Neural cell (in vitro differentiated cells): Measurements from ENCODE around the gene YLPM1. TPM values are rescaled to one million over a fixed set of nuclear protein-coding genes. Genes with fewer than 3 reads are reported as not detected.

Source experiments
- H2AFZ ChIP-seq: fragments of 200-600, 300-800 bp; sonication (generic), shearing (Covaris generic); 2 replicates; pipeline ENCODE4 v1.6.0; 2014; ENCODE audit warnings: low read depth, mild to moderate bottlenecking, antibody characterized with exemption, low read length, moderate library complexity
- H3F3A ChIP-seq: fragments of 200-600 bp; shearing (Covaris generic); 2 replicates; pipeline ENCODE4 v1.6.1; 2016; ENCODE audit warnings: mild to moderate bottlenecking, moderate library complexity, mixed read lengths, antibody characterized with exemption, low read length; ENCODE audit not compliant: insufficient read depth, poor library complexity, severe bottlenecking
- H3K27ac ChIP-seq: fragments of 200-600, 300-800 bp; sonication (generic), shearing (Covaris generic); 2 replicates; pipeline ENCODE4 v1.5.1; 2014; ENCODE audit warnings: mild to moderate bottlenecking, low read length, moderate library complexity
- H3K27me3 ChIP-seq: fragments of 300-800, 200-600 bp; sonication (generic), shearing (Covaris generic); 2 replicates; pipeline ENCODE4 v1.6.0; 2014; ENCODE audit warnings: mild to moderate bottlenecking, low read depth, low read length, moderate library complexity; ENCODE audit not compliant: insufficient read depth
- H3K36me3 ChIP-seq: fragments of 300-800, 200-600 bp; sonication (generic), shearing (Covaris generic); 2 replicates; pipeline ENCODE4 v1.5.1; 2014; ENCODE audit warnings: mild to moderate bottlenecking, antibody characterized with exemption, low read length, moderate library complexity; ENCODE audit not compliant: insufficient read depth
- H3K4me2 ChIP-seq: fragments of 300-800, 200-600 bp; sonication (generic), shearing (Covaris generic); 2 replicates; pipeline ENCODE4 v1.6.0; 2014; ENCODE audit warnings: mild to moderate bottlenecking, low read length
- H3K4me3 ChIP-seq: fragments of 300-800, 200-600 bp; sonication (generic), shearing (Covaris generic); 2 replicates; pipeline ENCODE4 v1.5.1; 2014; ENCODE audit warnings: mild to moderate bottlenecking, low read length, moderate library complexity
- H3K79me2 ChIP-seq: fragments of 200-600 bp; shearing (Covaris generic); replicated peaks from 2 replicates; pipeline ENCODE4 v1.6.0; 2014; ENCODE audit warnings: mild to moderate bottlenecking, low read length, moderate library complexity; ENCODE audit not compliant: insufficient read depth
- H3K9ac ChIP-seq: fragments of 300-800, 200-600 bp; sonication (generic), shearing (Covaris generic); 2 replicates; pipeline ENCODE4 v1.6.1; 2016; ENCODE audit warnings: mild to moderate bottlenecking, low read length, mixed read lengths
- H3K9me2 ChIP-seq: fragments of 200-600 bp; shearing (Covaris generic); 2 replicates; pipeline ENCODE4 v1.6.1; 2016; ENCODE audit warnings: mild to moderate bottlenecking, low read length, mixed read lengths; ENCODE audit not compliant: insufficient read depth
- H3K9me3 ChIP-seq: fragments of 200-600, 300-800 bp; sonication (generic), shearing (Covaris generic); 2 replicates; pipeline ENCODE4 v1.6.1; 2016; ENCODE audit warnings: mild to moderate bottlenecking, mixed run types, low read length, moderate library complexity, mixed read lengths
- H4K20me1 ChIP-seq: fragments of 200-600 bp; shearing (Covaris generic); 2 replicates; pipeline ENCODE4 v1.6.1; 2016; ENCODE audit warnings: mild to moderate bottlenecking, mixed run types; ENCODE audit not compliant: insufficient read depth
- CTCF ChIP-seq: fragments of 450-650 bp; IDR thresholded peaks from 2 replicates; pipeline ENCODE4 v1.5.1; 2014; ENCODE audit warnings: antibody characterized with exemption, mild to moderate bottlenecking, moderate library complexity; ENCODE audit not compliant: poor library complexity, severe bottlenecking
- EP300 ChIP-seq: fragments of 450-650 bp; conservative IDR thresholded peaks from 2 replicates; pipeline ENCODE4 v1.6.1; 2014; ENCODE audit warnings: antibody characterized with exemption, mild to moderate bottlenecking, moderate library complexity; ENCODE audit not compliant: poor library complexity, severe bottlenecking
- EZH2 ChIP-seq: fragments of 200-600, 300-800 bp; shearing (Covaris generic), sonication (generic); IDR thresholded peaks from 2 replicates; pipeline ENCODE4 v1.6.1; 2014; ENCODE audit warnings: antibody characterized with exemption, low read length, borderline replicate concordance, mild to moderate bottlenecking; ENCODE audit not compliant: insufficient read depth, poor library complexity, severe bottlenecking
- MXI1 ChIP-seq: fragments of 450-650 bp; conservative IDR thresholded peaks from 2 replicates; pipeline ENCODE4 v1.6.1; 2014; ENCODE audit warnings: antibody characterized with exemption, mild to moderate bottlenecking; ENCODE audit not compliant: poor library complexity, severe bottlenecking
- POLR2AphosphoS5 ChIP-seq: IDR thresholded peaks from 2 replicates; pipeline ENCODE4 v1.6.1; 2012
- RAD21 ChIP-seq: fragments of 450-650 bp; conservative IDR thresholded peaks from 2 replicates; pipeline ENCODE4 v1.6.1; 2014; ENCODE audit warnings: antibody characterized with exemption, mild to moderate bottlenecking, moderate library complexity
- SMC3 ChIP-seq: fragments of 450-650 bp; conservative IDR thresholded peaks from 2 replicates; pipeline ENCODE4 v1.6.1; 2014; ENCODE audit warnings: antibody characterized with exemption, mild to moderate bottlenecking, moderate library complexity; ENCODE audit not compliant: poor library complexity
- TAF1 ChIP-seq: IDR thresholded peaks from 2 replicates; pipeline ENCODE4 v1.6.1; 2012; ENCODE audit warnings: low read depth
- polyA plus RNA-seq: library from polyadenylated mRNA; depleted of rRNA; stranded (reverse); fragments of >200 nt; gene quantifications from 2 replicates; pipeline ENCODE4 v1.2.3, GENCODE V29; 2014
- TF ChIP-seq, protein P1 (sequence below): IDR thresholded peaks from 2 replicates; pipeline ENCODE4 v1.6.1; 2012; ENCODE audit warnings: borderline replicate concordance

YLPM1 gene
- polyA plus RNA-seq, 1 donor from 2014 or later = 63.4 TPM

DNA sequence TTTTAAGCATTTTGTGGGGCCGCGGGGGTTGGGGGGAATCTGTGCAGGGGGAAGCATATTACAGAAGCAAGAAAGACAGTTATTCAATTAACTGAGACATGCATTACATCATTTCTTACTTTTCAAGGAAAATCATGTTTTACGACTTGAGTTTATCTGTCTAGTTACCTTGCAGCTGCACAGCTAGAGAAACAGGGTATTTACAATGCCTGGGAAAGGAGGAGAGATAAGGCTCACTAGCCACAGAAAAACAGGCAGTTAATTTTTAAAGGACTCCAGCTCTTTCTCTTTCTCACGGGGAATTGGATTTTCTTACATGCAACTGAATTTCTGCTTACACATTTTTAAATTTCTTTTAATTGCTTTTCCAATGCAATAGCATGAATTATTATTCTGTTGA lies 28.0 kb upstream of the YLPM1 start:
- Histone ChIP-seq H4K20me1 (no peaks in the 10 kb centered on the region), H3F3A (no peaks in the 10 kb centered on the region), H2AFZ (no peak overlapping the region), H3K4me3 (no peak overlapping the region), H3K9me2 (no peaks in the 10 kb centered on the region), H3K9ac (no peak overlapping the region), H3K27me3 (no peaks in the 10 kb centered on the region), H3K27ac (no peak overlapping the region), H3K36me3 (no peaks in the 10 kb centered on the region), H3K79me2 (no peaks in the 10 kb centered on the region), H3K4me2 (no peak overlapping the region), H3K9me3 (no peaks in the 10 kb centered on the region)
- TF ChIP-seq SMC3 (no peak), POLR2AphosphoS5 (no peak), TAF1 (no peak), CTCF (no peak), MXI1 (no peak), EZH2 (no peak), RAD21 (no peak), EP300 (no peak)
- TF ChIP-seq, protein P1, sequence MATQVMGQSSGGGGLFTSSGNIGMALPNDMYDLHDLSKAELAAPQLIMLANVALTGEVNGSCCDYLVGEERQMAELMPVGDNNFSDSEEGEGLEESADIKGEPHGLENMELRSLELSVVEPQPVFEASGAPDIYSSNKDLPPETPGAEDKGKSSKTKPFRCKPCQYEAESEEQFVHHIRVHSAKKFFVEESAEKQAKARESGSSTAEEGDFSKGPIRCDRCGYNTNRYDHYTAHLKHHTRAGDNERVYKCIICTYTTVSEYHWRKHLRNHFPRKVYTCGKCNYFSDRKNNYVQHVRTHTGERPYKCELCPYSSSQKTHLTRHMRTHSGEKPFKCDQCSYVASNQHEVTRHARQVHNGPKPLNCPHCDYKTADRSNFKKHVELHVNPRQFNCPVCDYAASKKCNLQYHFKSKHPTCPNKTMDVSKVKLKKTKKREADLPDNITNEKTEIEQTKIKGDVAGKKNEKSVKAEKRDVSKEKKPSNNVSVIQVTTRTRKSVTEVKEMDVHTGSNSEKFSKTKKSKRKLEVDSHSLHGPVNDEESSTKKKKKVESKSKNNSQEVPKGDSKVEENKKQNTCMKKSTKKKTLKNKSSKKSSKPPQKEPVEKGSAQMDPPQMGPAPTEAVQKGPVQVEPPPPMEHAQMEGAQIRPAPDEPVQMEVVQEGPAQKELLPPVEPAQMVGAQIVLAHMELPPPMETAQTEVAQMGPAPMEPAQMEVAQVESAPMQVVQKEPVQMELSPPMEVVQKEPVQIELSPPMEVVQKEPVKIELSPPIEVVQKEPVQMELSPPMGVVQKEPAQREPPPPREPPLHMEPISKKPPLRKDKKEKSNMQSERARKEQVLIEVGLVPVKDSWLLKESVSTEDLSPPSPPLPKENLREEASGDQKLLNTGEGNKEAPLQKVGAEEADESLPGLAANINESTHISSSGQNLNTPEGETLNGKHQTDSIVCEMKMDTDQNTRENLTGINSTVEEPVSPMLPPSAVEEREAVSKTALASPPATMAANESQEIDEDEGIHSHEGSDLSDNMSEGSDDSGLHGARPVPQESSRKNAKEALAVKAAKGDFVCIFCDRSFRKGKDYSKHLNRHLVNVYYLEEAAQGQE = no peak

DNA sequence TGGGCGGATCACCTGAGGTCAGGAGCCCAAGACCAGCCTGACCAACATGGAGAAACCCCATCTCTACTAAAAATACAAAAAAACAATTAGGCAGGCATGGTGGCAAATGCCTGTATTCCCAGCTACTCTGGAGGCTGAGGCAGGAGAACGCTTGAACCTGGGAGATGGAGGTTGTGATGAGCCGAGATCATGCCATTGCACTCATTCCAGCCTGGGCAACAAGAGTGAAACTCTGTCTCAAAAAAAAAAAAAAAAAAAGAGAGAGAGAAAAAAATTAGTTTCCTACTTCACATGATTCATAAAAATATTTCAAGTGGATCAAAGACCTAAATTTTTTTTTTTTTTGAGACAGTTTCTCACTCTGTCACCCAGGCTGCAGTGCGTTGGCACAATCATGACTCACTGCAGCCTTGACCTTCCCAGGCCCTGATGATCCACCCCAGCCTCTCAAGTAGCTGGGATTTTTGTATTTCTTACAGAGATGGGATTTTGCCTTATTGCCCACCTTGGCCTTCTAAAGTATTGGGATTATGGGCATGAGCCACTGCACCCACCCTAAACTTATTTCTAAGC lies 25.3 kb upstream of the YLPM1 start:
- TF ChIP-seq EZH2 (no peak), EP300 (no peak), SMC3 (no peak), TAF1 (no peak), MXI1 (no peak), POLR2AphosphoS5 (no peak), CTCF (no peak), RAD21 (no peak)
- TF ChIP-seq, protein P1 = no peak
- H3K9ac ChIP-seq = no peak overlapping the region
- no peaks in the 10 kb centered on the region for H3K36me3 ChIP-seq
- H3K4me2 ChIP-seq = no peak overlapping the region
- no peak overlapping the region for H3K27ac ChIP-seq
- H3K9me2 ChIP-seq = no peaks in the 10 kb centered on the region
- H3F3A ChIP-seq = no peaks in the 10 kb centered on the region
- H4K20me1 ChIP-seq = no peaks in the 10 kb centered on the region
- no peaks in the 10 kb centered on the region for H3K9me3 ChIP-seq
- H3K79me2 ChIP-seq = no peaks in the 10 kb centered on the region
- no peak overlapping the region for H3K4me3 ChIP-seq
- H2AFZ ChIP-seq = no peak overlapping the region
- H3K27me3 ChIP-seq = no peaks in the 10 kb centered on the region
